Measurements from ENCODE around the gene NEO1. TPM values are rescaled to one million over a fixed set of nuclear protein-coding genes. Genes with fewer than 3 reads are reported as not detected.

Gene NEO1
- polyA plus RNA-seq, 2 of the 4 experiments (the other 2 are of a cell fraction): 29.1 to 30.3 TPM

DNA sequence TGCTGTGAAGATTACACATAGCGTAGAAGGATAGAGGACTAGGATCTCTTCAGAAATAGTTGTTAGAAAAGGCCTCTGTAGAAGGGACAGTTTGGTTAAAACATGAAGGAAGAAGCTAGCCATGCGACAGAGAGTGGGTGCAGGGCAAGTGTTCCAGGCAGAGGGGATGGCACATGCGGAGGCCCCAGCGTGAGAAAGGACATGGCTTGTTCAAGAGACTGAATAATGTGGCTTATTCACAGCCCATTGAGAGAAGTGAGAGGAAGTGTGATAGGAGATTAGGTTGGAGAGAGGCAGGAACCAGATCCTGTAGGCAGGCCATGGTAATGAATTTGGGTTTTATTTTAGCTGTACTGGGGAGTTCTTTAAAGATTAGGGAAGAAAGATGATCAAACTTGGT, 56.4 kb downstream of the NEO1 start:
- WGBS (ENCODE audit: missing lambda C conversion rate): 96% methylated on average over 4 of the region's 4 CpGs
- TF ChIP-seq MAFK (IDR thresholded peaks at IDR 0.05; ENCODE audit: partially characterized antibody): no peak
- no peak for TF ChIP-seq CBX8 (IDR thresholded peaks at IDR 0.05)
- no peak for TF ChIP-seq RCOR1 (IDR thresholded peaks at IDR 0.05; ENCODE audit: low read depth, low read length)
- TF ChIP-seq ESRRA (IDR thresholded peaks at IDR 0.05; ENCODE audit: borderline replicate concordance, low read length): no peak
- TF ChIP-seq RFX5 (IDR thresholded peaks at IDR 0.05): no peak
- no peak for TF ChIP-seq E2F6 (IDR thresholded peaks at IDR 0.05; ENCODE audit: borderline replicate concordance, low read depth)
- TF ChIP-seq MYC (IDR thresholded peaks at IDR 0.05; ENCODE audit: borderline replicate concordance, low read length): no peak
- TF ChIP-seq, protein P1, sequence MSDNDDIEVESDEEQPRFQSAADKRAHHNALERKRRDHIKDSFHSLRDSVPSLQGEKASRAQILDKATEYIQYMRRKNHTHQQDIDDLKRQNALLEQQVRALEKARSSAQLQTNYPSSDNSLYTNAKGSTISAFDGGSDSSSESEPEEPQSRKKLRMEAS (IDR thresholded peaks at IDR 0.05): no peak
- TF ChIP-seq FOSL2 (IDR thresholded peaks at IDR 0.05): no peak
- TF ChIP-seq FOSL2 (CRISPR knock-in tag; IDR thresholded peaks at IDR 0.05): no peak
- no peak for TF ChIP-seq CHD2 (IDR thresholded peaks at IDR 0.05; ENCODE audit: low read length, partially characterized antibody)
- TF ChIP-seq HOXB5 (CRISPR knock-in tag; IDR thresholded peaks at IDR 0.05): no peak
- no peak for TF ChIP-seq KDM5A (IDR thresholded peaks at IDR 0.05)
- TF ChIP-seq KDM1A (IDR thresholded peaks at IDR 0.05; ENCODE audit: low read depth): no peak
- no peak for TF ChIP-seq SMC3 (IDR thresholded peaks at IDR 0.05)
- TF ChIP-seq MAZ (IDR thresholded peaks at IDR 0.05; ENCODE audit: borderline replicate concordance, low read depth, low read length): no peak
- TF ChIP-seq GATA3 (IDR thresholded peaks at IDR 0.05; ENCODE audit: borderline replicate concordance): no peak
- TF ChIP-seq REST (IDR thresholded peaks at IDR 0.05): no peak
- TF ChIP-seq SREBF2 (IDR thresholded peaks at IDR 0.05): no peak
- H3K4me3 ChIP-seq: no peak overlapping the region
- ATAC-seq (no peak), DNase-seq (ENCODE audit: low read depth in 1 of 2, low spot score in 1 of 2) (no peak), FAIRE-seq (peak; percentile 43)
- H3K4me1 ChIP-seq: no peaks in the 10 kb centered on the region
- no peak overlapping the region for H3K27ac ChIP-seq
- H3K9me3 ChIP-seq: no peaks in the 10 kb centered on the region
- POLR2A ChIA-PET: no interaction called here
- CTCF ChIA-PET: interaction anchor here (0.8 kb wide), 1 partner anchor 18 kb away, joined by 4 read pairs; no protein-coding TSS in a partner anchor
- no peak overlapping the region for H3K4me2 ChIP-seq

DNA sequence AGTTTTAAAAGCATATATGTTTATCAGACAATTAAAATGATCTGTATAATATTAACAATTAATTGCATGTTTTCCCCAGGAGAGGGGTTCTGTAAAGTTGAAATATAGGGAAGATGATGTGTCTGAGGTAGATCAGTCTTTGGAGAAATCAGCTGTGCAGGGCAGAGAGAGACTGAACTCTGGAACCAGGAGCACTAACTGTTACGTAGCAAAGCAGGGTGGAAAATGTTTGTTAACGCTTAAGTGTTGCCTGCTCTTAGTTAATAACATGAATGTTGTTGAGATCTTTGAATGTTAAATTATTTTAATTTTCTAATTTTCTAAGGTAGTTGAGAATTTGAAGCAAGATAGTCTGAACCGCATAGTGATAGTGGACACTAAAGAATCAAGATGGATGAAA, 57.5 kb downstream of the NEO1 start:
- WGBS (ENCODE audit: missing lambda C conversion rate): 80% methylated on average over 3 of the region's 3 CpGs
- no peak for TF ChIP-seq EHMT2 (IDR thresholded peaks at IDR 0.05; ENCODE audit: low read depth)
- no peak for TF ChIP-seq ZNF302 (CRISPR knock-in tag; IDR thresholded peaks at IDR 0.05)
- no peak for TF ChIP-seq ELK1 (IDR thresholded peaks at IDR 0.05; ENCODE audit: low read depth, low read length)
- TF ChIP-seq CEBPB (IDR thresholded peaks at IDR 0.05): no peak
- no peak for TF ChIP-seq PBX3 (IDR thresholded peaks at IDR 0.05)
- TF ChIP-seq EHF (CRISPR knock-in tag; IDR thresholded peaks at IDR 0.05): no peak
- no peak for TF ChIP-seq ATOH8 (CRISPR knock-in tag; IDR thresholded peaks at IDR 0.05; ENCODE audit: low read depth)
- DNase-seq (ENCODE audit: low read depth in 1 of 2, low spot score in 1 of 2): no peak
- ATAC-seq: no peak
- H3K27ac ChIP-seq: no peak overlapping the region
- FAIRE-seq: no peak
- no peaks in the 10 kb centered on the region for H3K4me1 ChIP-seq
- no peak overlapping the region for H3K4me2 ChIP-seq
- H3K9me3 ChIP-seq: no peaks in the 10 kb centered on the region
- ChIA-PET CTCF (interaction anchor here (0.8 kb wide), 1 partner anchor 17 kb away, joined by 4 read pairs; no protein-coding TSS in a partner anchor), POLR2A (no interaction called here)
- no peak overlapping the region for H3K4me3 ChIP-seq
